T-helper 1 cell treated with Interleukin-12 subunit alpha and Interleukin-12 subunit beta and Interleukin-4 antibody, amounts not matched to agents 30 ng/mL and 1 ng/mL, for 36 hours (primary cell): Measurements from ENCODE around the gene LSP1. TPM values are rescaled to one million over a fixed set of nuclear protein-coding genes. Genes with fewer than 3 reads are reported as not detected.

Experiments used
- intact Hi-C: fragments of 100-400 bp; cut with micrococcal nuclease; formaldehyde crosslinking; loops from one replicate; pipeline ENCODE4 v1.15.1; 2024
- total RNA-seq: library from RNA; stranded (reverse); gene quantifications from 2 replicates; pipeline ENCODE4 v1.2.3, GENCODE V29; 2022

LSP1 gene
- total RNA-seq, 1 donor from 2014 or later, result 418 TPM

DNA sequence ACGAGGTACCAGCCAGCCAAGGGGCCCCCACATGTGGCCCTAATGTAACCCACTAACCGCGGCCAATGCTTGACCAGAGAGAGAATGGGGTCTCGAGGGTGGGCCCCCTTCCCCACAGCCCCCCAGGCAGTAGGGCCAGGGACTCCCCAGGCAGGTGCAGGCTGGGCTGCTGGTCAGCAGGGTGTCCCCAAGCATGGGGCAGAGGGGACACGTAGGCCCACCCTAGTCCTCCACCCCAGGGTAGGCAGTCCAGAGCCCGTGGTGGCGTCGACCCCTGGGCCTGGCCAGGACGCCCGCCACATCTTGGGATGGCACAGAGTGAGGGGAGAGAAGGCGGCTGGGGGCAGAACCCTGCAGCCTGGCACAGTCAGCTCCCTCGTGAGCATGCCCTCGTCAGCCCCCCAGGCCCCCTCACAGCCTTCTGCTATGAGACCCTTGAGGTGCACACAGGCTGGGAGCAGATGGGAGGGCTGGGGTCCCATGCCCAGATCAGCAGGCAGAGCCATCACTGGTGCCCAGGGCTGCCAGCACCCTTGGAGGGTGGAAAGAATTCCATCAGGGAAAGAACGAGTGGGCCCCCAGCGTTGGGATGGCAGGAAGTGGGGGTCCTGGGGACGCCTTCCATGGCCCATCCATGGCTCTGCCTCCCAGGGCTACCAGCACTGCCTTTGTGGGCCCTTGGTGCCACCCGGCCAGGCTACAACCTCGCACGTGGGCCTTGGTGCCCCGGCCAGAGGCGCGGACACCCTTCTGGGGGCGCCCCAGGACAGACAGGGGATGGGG lies 72.7 kb downstream of the LSP1 start:
- intact Hi-C loops, result no loop called here

GRCh38 chr11:1926156-1927025 lies 73.5 kb downstream of the LSP1 start:
- intact Hi-C loops, result no loop called here

- intact Hi-C loops, result no loop called here
Observed at GRCh38 chr11:1927026-1927847, 74.4 kb downstream of the LSP1 start.

DNA sequence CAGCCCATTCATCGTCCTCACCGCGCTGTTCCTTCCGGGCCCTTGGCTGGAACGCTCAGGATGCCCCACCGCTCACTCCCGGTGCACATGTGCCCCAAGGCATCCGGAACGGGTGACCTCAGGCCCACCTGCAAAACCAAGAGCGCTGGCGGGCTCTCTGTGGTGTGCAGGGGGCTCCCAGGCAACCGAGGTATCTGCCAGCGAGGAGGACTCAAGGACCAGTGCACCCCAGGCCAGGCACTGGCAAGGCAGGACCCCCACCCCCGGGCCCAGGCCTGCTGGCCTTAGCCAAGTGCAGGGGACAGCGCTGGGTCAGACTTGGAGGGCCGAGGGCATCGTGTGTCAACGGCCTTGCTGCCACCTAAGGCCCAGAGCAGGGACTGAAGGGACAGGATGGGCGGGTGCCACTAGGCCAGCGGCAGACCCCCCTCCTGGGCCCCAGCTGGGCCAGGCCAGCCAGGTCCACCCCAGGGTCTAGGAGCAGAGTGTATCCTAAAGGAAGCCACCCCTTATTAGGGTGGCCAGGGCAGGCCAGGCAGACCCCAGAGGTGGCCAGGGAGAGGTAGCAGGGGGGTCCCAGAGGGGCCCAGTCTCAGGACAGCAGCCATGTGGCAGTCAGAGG lies 75.1 kb downstream of the LSP1 start:
- intact Hi-C loops, result no loop called here

DNA sequence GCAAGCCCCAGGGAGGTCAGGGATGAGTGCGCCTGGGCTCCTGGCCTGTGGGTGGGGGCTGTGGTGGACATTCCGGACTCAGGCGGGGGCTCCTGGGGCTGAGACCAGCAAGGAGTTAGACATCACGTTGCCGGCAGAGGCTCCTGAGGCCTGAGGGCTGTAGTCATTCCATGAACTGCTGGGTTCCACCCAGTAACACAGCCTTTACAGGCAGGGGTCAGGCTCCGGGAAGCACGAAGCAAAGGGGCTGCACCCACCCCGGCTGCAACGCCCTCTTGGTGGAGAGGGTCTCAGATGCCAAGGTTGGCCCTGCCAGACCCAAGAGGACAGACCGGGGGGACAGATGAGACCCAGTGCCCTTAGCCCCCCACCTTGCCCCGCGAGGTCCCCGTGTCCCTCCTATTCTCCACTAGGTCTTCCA lies 75.6 kb downstream of the LSP1 start:
- intact Hi-C loops, result no loop called here

DNA sequence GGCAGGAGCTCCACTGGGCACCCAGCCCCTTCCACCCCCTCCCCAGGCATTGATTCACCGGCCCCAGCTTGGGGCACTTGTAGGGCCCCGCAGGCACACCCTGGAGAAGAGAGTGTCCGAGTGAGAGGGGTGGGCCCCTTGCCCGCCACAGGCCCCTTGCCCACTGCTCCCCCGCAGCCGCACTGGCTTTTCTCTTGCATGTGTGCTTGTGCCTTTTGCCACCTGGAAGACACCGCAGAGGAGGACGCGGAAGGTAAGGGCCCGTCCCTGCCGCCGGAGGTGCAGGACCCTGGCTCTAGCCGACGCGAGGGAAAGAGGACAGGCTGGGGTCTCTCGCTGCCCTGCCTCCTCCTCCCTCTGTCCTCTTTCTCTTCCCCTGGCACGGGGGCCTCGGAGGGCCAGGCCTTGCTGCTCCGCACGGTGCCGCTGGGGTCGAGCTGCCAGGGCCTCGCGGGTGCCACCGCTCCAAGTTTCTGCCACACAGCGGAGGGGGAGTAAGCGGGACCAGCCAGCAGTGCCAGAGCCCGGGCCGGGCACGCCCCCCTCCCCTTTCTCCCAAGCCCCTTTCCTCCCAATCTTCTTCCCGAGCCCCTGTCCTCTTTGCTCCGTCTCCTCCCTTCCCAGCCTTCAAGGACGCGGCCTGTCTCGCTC lies 76.1 kb downstream of the LSP1 start:
- intact Hi-C loops, result no loop called here

DNA sequence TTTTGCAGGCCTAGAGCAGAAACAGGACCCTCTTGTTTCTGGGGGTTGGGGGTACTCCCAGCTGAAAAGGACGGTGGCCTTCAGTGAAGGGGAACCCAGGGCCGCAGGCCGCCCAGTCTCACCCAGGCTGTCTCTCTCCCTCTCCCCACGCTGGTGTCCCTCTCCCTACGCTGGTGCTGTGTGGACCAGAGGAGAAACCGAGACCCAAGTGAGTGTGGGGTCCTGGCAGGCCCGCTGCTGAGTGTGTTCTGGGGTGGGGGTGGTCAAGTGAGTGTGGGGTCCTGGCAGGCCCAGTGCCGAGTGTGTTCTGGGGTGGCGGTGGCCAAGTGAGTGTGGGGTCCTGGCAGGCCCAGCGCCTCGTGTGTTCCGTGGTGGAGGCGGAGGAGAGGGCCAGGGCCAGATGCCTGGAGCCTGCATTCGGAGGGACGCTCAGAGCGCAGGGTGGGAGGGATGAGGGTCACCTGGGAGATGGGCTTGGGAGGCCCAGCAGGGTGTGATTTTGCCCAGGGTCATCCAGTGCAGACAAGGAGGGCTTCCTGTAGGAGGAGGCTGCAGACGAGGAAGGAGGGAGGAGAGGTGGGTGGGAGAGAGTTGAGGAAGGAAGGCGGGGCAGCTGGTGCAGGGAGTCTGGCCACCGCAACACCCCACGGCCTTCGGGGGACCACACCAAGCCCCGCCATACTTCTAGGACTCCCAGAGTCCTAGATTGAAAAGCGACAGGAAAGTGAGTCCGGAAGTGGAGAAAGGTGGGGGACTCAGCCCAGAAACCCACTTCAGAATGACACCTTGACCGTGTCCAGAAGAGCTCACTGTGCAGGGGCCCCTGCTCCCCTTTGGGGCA lies 77.0 kb downstream of the LSP1 start:
- intact Hi-C loops, result no loop called here

- intact Hi-C loops, result no loop called here
Observed at GRCh38 chr11:1930462-1930830, 77.6 kb downstream of the LSP1 start.

DNA sequence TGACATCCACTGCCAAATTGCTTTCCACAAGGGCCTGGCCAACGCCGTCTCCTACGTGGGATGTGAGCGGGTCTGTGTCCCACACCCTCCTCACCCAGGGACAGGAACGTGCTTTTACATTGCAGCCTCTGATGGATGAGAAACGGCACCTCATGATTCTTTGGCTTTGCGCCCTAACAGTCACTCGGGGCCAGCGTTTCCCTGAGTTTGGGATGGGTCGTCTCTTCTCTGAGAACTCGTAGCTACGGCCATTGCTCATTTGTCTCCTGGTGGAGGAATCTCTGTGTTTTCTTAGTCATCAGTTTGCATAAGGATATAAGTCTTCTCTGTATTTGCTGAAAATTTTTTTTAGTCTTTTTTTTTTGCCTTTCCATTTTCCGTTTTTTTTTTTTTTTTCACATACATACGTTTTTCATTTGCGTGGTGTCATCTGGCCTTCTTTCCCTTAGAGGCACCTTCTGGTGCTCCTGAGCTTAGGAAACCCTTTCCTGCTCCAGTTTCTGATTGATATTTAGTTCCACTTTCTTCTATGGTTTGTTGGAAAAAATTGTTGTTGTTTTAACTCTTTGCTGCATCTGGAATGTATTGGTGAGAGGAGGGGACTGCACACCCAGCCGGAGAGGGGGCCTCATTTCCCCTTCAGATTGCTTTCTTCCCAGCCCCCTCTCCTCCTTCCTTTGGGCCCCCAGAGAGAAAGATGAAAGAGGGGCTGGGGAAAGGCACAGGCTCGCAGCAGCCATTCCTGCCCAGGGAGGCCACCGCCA lies 78.6 kb downstream of the LSP1 start:
- intact Hi-C loops, result no loop called here

GRCh38 chr11:1932105-1932480 lies 79.2 kb downstream of the LSP1 start:
- intact Hi-C loops, result no loop called here

DNA sequence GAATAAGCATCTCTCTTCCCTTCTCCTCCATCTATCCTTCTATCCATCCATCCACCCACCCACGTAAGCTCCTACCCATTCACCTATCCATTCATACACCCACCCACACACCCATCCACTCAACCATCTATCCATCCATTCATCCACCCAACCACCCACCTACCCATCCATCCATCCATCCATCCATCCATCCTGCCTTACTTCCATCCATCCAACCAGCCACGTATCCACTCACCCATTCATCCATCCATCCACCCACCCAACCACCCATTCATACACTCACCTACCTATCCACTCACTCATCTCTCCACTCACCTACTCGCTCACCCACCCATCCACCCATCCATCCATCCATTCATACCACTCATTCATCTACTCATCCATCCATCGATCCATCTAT lies 79.8 kb downstream of the LSP1 start:
- intact Hi-C loops, result no loop called here

DNA sequence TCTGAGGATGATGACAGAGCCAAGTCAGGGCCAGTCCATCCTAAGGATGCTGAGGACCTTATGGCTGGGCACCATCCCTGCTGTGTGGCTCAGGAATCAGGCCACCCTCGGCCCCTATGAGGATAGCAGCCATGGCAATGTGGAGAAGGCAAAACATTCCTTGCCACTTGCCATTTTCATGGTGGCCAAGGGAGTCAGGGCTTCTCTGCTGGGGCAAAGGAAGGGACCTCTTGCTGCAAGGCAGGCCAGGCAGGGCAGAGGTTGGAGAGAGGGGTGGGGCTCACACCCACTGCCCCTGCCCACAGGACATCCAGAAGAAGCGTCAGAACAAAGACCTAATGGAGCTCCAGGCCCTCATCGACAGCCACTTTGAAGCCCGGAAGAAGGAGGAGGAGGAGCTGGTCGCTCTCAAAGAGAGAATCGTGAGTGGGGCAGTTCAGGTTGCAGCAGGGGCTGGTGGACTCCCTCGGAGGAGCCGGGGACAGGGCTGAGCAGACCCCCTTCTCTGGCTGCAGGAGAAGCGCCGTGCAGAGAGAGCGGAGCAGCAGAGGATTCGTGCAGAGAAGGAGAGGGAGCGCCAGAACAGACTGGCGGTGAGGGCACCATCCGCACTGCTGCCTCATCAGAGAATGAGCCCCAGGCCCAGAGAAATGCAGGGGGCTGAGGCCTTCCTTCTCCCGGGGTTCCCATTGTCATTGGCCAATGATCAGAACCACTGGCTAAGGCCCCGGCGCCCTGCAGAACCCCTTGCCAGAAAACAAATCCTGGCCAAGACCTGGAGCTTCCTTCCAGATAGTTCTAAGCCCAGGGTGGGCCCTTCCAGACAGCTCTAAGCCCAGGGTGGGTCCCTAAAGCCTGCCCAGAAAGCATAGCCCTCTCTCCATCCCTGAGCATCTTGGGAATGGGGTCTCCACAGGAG lies 80.8 kb downstream of the LSP1 start:
- intact Hi-C loops, result loop anchor here (2.0 kb wide), 1 partner anchor 21 kb away; no protein-coding TSS in a partner anchor

GRCh38 chr11:1934335-1935155 lies 81.7 kb downstream of the LSP1 start:
- intact Hi-C loops, result loop anchor here (2.0 kb wide), 1 partner anchor 22 kb away; no protein-coding TSS in a partner anchor

DNA sequence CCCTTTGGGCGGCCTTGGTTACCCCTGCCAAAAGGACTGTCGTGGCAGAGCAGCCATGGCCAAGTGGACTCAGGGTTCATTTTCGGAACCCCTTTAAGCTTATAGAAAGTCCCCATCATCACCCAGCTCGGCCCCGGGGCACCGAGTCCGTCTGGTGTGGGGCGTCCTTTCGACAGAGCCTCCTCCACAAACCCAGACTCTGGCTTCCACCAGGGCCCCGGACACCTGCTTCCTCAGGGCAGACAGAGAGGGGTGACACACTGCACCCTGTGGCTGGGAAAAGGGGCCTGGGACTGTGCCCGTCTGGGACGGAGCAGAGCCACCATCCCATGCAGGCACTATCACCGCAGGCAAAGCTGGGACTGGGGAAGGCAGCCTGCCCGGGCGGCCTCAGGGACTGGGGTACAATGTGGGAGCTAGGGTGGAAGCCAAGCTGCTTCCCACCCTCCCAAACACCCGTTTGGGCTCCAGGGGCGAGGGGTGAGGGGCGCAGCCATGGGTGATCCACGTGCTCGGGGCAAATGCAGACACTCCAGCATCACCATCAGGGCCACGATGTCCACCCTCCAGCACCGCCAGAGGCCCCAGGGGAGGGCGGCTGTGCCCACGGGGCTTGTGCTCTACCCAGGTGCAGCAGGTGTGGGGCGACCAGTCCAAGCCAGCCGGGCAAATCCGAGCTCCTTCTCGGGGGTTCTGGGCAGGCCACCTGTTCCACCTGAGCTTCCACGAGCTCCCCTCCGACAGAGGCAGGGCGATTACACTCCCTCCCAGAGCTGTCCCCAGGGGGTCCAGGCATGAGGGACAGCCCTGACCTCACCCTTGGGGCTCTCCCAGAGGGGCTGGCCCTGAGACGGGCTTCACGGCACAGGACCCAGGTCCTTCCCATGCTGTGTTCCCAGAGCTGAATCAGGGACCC lies 82.5 kb downstream of the LSP1 start:
- intact Hi-C loops, result loop anchor here (2.0 kb wide), 1 partner anchor 23 kb away; no protein-coding TSS in a partner anchor

- intact Hi-C loops, result no loop called here
Observed at GRCh38 chr11:1936072-1936780, 83.3 kb downstream of the LSP1 start.
